Activated CD4-positive, alpha-beta T cell treated with anti-CD3 and anti-CD28 coated beads, Interleukin-2, amount 50 U/mL, for 16 hours (primary cell): ENCODE data around the gene DCC.
A peak's percentile ranks its signal among the peaks of the same experiment; 100 is the strongest.

Source experiments
- DNase-seq: peaks from one replicate; pipeline ENCODE4 v3.0.0-alpha.2; 2020

DCC gene

DNA sequence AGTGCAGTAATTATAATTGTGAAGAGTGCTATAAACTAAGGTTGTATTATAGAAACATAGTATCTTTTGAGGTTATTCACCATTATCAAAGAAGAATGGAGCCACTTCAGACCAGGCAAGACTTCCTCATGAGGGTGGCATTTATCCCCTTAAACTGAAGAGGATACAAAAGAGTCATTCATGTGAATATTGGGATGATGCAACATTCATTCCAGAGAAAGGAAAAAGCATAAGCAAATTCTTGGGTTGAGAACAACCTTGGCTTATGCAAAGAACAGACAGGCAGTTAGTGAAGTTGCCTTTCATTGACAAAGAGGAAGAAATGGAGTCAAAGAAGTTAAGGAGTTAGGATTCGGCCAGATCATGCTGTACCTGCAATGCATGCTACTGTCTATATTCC lies 1201.9 kb downstream of the DCC start:
- DNase-seq: no peak

DNA sequence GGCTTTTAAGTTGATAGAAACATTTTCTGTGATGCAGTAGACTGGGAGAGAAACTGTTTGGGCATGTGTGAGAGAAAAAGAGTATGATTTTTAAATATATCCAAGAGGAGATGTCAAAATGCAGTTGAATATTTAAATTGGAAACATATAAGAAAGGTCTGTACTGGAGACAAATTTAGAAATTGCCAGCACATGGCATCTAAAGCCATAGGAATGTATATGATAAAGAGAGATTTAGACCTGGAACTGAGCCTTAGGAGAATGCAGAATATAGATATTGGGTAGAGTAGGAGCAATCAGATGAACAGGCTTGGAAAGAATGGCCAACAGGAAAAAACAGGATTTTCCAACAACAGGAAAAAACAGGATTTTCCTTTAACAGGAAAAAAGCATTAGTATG lies 1203.7 kb downstream of the DCC start:
- no peak for DNase-seq

DNA sequence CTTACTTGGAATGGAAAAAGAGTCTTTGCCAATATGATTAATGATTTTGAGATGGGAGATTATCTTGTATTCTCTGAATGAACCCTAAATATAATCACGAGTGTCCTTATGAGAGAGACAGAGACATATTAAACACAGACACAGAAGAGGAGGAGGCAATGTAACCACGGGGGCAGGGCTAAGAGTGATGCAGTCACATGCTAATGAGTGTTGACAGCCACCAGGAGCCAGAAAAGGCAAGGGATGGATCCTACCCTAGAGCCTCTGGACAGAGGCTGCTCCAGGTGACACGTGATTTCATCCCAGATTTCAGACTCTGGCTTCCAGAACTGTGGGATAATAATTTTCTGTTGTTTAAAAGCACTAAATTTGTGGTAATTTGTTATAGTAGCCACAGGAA lies 1204.9 kb downstream of the DCC start:
- DNase-seq: no peak

DNA sequence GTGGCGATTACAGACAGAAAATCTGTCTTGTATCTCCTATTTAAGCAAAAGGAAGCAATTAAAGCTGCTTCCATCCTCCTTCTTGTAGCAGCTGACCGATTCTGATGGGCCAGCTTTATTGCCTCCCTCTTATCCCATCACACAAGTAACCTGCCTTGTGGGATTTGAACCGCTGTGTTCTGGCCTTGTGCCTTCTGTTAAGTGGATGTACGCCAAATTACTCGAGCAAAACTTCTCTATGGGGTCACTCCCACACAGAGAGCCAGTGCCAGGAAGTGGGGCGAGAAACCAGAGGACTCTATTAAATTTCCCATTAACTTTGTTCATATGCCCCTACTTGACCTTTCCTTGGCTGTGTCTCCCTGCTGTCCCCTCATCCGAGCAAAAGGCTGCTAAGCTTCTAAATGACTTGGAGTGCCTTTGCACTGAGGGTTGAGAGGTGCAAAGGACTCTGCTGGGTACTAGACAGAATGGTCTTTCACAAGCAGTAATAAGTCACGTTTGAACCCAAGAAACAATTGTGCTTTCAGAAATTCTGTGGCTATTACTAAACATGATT lies 1212.0 kb downstream of the DCC start:
- DNase-seq: no peak

DNA sequence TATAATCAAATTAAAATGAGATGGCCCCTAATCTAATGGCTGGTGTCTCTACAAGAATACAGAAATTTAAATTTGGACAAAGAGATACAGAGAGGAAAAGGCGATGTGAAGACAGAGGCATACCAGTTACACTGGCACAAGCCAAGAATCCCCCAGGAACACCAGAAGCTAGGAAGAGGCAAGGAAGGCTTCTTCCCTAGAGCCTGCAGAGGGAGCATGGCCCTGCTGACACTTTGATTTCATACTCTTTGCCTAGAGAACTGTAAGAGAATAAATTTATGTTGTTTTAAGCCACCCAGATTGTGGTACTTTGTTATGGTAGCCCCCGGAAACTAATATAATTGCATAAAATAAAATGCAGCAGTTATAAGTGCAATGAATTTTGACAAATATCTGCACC lies 1213.0 kb downstream of the DCC start:
- no peak for DNase-seq

DNA sequence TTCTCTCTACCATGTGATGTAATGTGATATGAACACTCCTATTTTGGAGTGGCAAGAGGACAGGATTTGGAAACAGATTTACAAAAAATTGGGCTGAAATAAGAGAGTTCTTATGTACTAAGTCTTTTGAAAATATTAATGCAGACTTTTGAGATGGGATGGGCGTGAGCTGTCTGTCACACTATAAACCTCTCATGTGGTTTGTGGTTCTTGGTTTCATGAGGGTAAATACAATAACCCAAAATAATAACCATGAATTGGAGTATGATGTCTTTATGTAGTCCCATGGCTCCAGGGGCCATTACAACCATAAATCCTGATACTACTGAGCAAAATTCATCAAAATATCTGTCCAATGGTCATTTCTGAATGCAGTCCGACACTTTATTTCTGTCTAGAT lies 1216.5 kb downstream of the DCC start:
- DNase-seq: no peak

DNA sequence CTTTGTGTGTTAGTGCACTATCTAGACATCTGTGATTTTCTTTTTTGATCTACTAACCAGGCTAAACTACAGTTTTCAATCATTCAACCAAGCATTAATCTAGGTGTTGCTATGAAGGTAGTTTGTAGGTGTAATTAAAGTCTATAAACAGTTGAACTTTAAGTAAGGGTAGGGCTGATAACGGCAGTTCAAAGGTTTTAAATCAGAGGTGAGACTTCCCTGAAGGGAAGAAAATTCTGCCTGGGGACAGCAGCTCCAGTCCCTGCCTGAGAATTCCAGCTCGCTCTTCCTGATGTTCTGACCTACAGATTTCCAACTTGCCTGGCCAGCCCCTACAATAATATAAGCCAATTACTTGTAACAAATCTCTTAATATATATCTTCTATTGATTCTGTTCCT lies 1220.5 kb downstream of the DCC start:
- no peak for DNase-seq

DNA sequence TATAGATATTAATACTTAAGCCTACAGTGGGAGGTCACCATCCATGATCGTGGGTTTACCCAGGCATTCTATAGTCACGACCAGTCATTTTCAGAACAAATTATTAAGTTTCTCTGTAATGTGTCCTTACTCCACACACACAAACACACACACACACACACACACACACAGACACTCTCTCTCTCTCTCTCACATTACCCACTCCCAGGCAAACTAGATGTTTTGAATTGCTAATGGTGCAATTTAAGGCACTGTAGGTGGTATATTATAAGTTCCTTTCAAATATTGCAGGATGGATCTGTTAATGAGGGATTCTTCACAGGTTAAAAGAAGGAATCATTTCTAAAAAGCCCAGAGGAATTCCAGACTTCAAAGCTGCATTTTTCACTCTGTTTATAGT lies 1226.6 kb downstream of the DCC start:
- DNase-seq: no peak

DNA sequence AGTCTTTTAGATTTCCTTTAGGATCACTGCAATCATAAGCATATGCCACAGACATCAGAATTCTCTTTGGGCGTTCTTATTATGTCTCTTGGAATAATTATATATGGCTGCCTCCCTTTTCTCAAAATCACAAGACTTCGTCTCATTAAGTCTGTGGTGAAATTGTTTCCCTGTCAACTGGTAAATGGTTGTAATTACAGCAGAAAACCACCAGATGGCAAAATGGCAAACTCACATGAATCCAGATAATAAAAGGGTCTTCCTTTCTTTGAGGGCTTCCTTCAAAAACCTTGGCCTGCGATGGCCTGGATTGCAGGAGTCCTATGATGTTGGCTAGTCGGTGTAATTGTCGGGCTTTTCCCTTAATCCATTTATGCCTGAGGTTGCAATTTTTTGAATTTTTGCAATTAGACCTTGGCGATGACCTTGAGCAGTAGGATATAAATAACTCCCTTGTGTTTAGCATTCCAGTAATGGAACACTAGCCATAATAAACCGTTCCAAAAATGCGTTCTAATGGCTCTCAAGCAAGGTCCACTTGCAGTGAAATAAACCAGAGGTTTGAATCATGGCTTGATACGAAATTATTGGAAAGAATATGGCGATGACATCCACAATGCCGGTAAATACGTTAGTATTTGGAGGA lies 1228.1 kb downstream of the DCC start:
- DNase-seq: peak; percentile 26
